ENCODE results near the gene GIPC2. TPM values are rescaled to one million over a fixed set of nuclear protein-coding genes. Genes with fewer than 3 reads are reported as not detected.

The GIPC2 gene
- total and polyA plus RNA-seq, 2 donors (not counting 1 experiment from before 2014, with no cell fraction given), result 0.50 to 0.56 TPM

- Histone ChIP-seq H3K4me2 (ENCODE audit: extremely low read depth, insufficient read depth, low read length) (no peak overlapping the region), H3K27ac (ENCODE audit: insufficient read depth, low read length) (no peak overlapping the region), H3K9me3 (ENCODE audit: control insufficient read depth, insufficient read depth, low read depth, low read length) (no peaks in the 10 kb centered on the region), H3K4me3 (replicated peaks in 1 of 4; ENCODE audit: control extremely low read depth in 1 of 4, insufficient read depth in 1 of 4, low read depth in 3 of 4, low read length in 4 of 4) (no peak overlapping the region), H3K79me2 (ENCODE audit: control insufficient read depth, insufficient read depth, low read length) (no peaks in the 10 kb centered on the region), H3K27me3 (ENCODE audit: control insufficient read depth, insufficient read depth, low read length) (no peaks in the 10 kb centered on the region), H3K36me3 (ENCODE audit: control insufficient read depth, insufficient read depth, low read length) (no peaks in the 10 kb centered on the region), H3K9ac (ENCODE audit: insufficient read depth, low read length) (no peak overlapping the region), H4K20me1 (ENCODE audit: control insufficient read depth, extremely low read depth, insufficient read depth, low read length) (no peaks in the 10 kb centered on the region), H2AFZ (ENCODE audit: low read length) (no peak overlapping the region), H3K4me1 (ENCODE audit: control insufficient read depth, extremely low read depth, insufficient read depth, low read length) (no peaks in the 10 kb centered on the region)
- no peak for TF ChIP-seq EZH2 (IDR thresholded peaks at IDR 0.05; ENCODE audit: low read length, missing control alignments)
- TF ChIP-seq CTCF (conservative IDR thresholded peaks at IDR 0.05 in 1 of 2, IDR thresholded peaks at IDR 0.05 in 1 of 2; ENCODE audit: low read depth in 1 of 2, low read length in 2 of 2), result no peak
- DNase-seq (ENCODE audit: low read depth in 2 of 2), result peak in 1 of 2 donors; percentile 19
These were observed 75.9 kb downstream of the GIPC2 start for GRCh38 chr1:78121710-78122109.

GRCh38 chr1:78122389-78122788 lies 76.6 kb downstream of the GIPC2 start:
- DNase-seq (ENCODE audit: low read depth in 2 of 2), result no peak

GRCh38 chr1:78126506-78126905 lies 80.7 kb downstream of the GIPC2 start:
- DNase-seq (ENCODE audit: low read depth in 2 of 2), result peak; percentile 28 to 41
- no peak for TF ChIP-seq EZH2 (IDR thresholded peaks at IDR 0.05; ENCODE audit: low read length, missing control alignments)
- TF ChIP-seq CTCF (conservative IDR thresholded peaks at IDR 0.05 in 1 of 2, IDR thresholded peaks at IDR 0.05 in 1 of 2; ENCODE audit: low read depth in 1 of 2, low read length in 2 of 2), result no peak
- no peaks in the 10 kb centered on the region for H3K36me3 ChIP-seq (ENCODE audit: control insufficient read depth, insufficient read depth, low read length)

More at GRCh38 chr1:78122389-78122788, 76.6 kb downstream of the GIPC2 start:
- no peaks in the 10 kb centered on the region for H3K27me3 ChIP-seq (ENCODE audit: control insufficient read depth, insufficient read depth, low read length)
- no peak overlapping the region for H3K4me2 ChIP-seq (ENCODE audit: extremely low read depth, insufficient read depth, low read length)
- no peak for TF ChIP-seq CTCF (conservative IDR thresholded peaks at IDR 0.05 in 1 of 2, IDR thresholded peaks at IDR 0.05 in 1 of 2; ENCODE audit: low read depth in 1 of 2, low read length in 2 of 2)
- TF ChIP-seq EZH2 (IDR thresholded peaks at IDR 0.05; ENCODE audit: low read length, missing control alignments), result no peak
- no peak overlapping the region for H2AFZ ChIP-seq (ENCODE audit: low read length)
- no peaks in the 10 kb centered on the region for H3K36me3 ChIP-seq (ENCODE audit: control insufficient read depth, insufficient read depth, low read length)
- H3K9me3 ChIP-seq (ENCODE audit: control insufficient read depth, insufficient read depth, low read depth, low read length), result no peaks in the 10 kb centered on the region
- no peak overlapping the region for H3K27ac ChIP-seq (ENCODE audit: insufficient read depth, low read length)
- H3K4me3 ChIP-seq (replicated peaks in 1 of 4; ENCODE audit: control extremely low read depth in 1 of 4, insufficient read depth in 1 of 4, low read depth in 3 of 4, low read length in 4 of 4), result no peak overlapping the region
- H3K9ac ChIP-seq (ENCODE audit: insufficient read depth, low read length), result no peak overlapping the region
- H4K20me1 ChIP-seq (ENCODE audit: control insufficient read depth, extremely low read depth, insufficient read depth, low read length), result no peaks in the 10 kb centered on the region
- no peaks in the 10 kb centered on the region for H3K4me1 ChIP-seq (ENCODE audit: control insufficient read depth, extremely low read depth, insufficient read depth, low read length)
- H3K79me2 ChIP-seq (ENCODE audit: control insufficient read depth, insufficient read depth, low read length), result no peaks in the 10 kb centered on the region

More at GRCh38 chr1:78126506-78126905, 80.7 kb downstream of the GIPC2 start:
- H3K27me3 ChIP-seq (ENCODE audit: control insufficient read depth, insufficient read depth, low read length), result no peaks in the 10 kb centered on the region
- no peaks in the 10 kb centered on the region for H3K9me3 ChIP-seq (ENCODE audit: control insufficient read depth, insufficient read depth, low read depth, low read length)
- no peak overlapping the region for H2AFZ ChIP-seq (ENCODE audit: low read length)
- no peaks in the 10 kb centered on the region for H4K20me1 ChIP-seq (ENCODE audit: control insufficient read depth, extremely low read depth, insufficient read depth, low read length)
- no peaks in the 10 kb centered on the region for H3K79me2 ChIP-seq (ENCODE audit: control insufficient read depth, insufficient read depth, low read length)
- H3K4me1 ChIP-seq (ENCODE audit: control insufficient read depth, extremely low read depth, insufficient read depth, low read length), result no peaks in the 10 kb centered on the region
- H3K27ac ChIP-seq (ENCODE audit: insufficient read depth, low read length), result no peak overlapping the region
- H3K4me2 ChIP-seq (ENCODE audit: extremely low read depth, insufficient read depth, low read length), result no peak overlapping the region
- H3K9ac ChIP-seq (ENCODE audit: insufficient read depth, low read length), result no peak overlapping the region
- H3K4me3 ChIP-seq (replicated peaks in 1 of 4; ENCODE audit: control extremely low read depth in 1 of 4, insufficient read depth in 1 of 4, low read depth in 3 of 4, low read length in 4 of 4), result no peak overlapping the region

Measured in fibroblast of lung (primary cell).